Measurements from ENCODE around the gene UPF1. TPM values are rescaled to one million over a fixed set of nuclear protein-coding genes. Genes with fewer than 3 reads are reported as not detected.
A peak's percentile ranks its signal among the peaks of the same experiment; 100 is the strongest.

Gene UPF1
- total and polyA plus RNA-seq, 3 experiments from 2014 or later: 24.6 to 97.2 (median 96.8) TPM

- ChIA-PET CTCF (interaction anchor here (2.0 kb wide), 1 partner anchor 13 kb away, joined by 6 read pairs; no protein-coding TSS in a partner anchor), POLR2A (no interaction called here)
- no peak for DNase-seq
- peaks cover 0 to 60% (median 6%) of the 10 kb centered on the region in 3 donors for H3K36me3 Mint-ChIP-seq
- Histone ChIP-seq H3K36me3 (ENCODE audit: insufficient read depth, low read length) (peaks cover 19% of the 10 kb centered on the region), H3K27ac (ENCODE audit: low read depth, low read length) (no peak overlapping the region), H3K4me1 (ENCODE audit: insufficient read depth, low read length) (peaks cover 58% of the 10 kb centered on the region), H3K4me3 (ENCODE audit: low read length) (peak overlapping the region; percentile 77), H3K27me3 (ENCODE audit: insufficient read depth, low read length, poor library complexity, severe bottlenecking) (no peaks in the 10 kb centered on the region), H3K9me3 (ENCODE audit: low read length) (no peaks in the 10 kb centered on the region)
- H3K27ac Mint-ChIP-seq: peak overlapping the region; percentile 4 to 96 (median 91)
- H3K9me3 Mint-ChIP-seq: no peaks in the 10 kb centered on the region
- peaks cover 60 to 68% (median 67%) of the 10 kb centered on the region in 3 donors for H3K4me1 Mint-ChIP-seq
- no peaks in the 10 kb centered on the region for H3K27me3 Mint-ChIP-seq
- peak overlapping the region; percentile 89 to 98 (median 92) for H3K4me3 Mint-ChIP-seq
These were observed 2.9 kb downstream of the UPF1 start for GRCh38 chr19:18834644-18834984.

- Mint-ChIP-seq H3K4me3 (peak overlapping the region in 5 of 7 donors; percentile 24 to 53 (median 35)), H3K9me3 (no peaks in the 10 kb centered on the region), H3K4me1 (peaks cover 81 to 97% (median 94%) of the 10 kb centered on the region in 3 donors), H3K27me3 (peaks cover 0 to 2% of the 10 kb centered on the region in 2 donors), H3K36me3 (peaks cover 0 to 45% (median 8%) of the 10 kb centered on the region in 3 donors), H3K27ac (peak overlapping the region; percentile 23 to 79 (median 64))
- no peaks in the 10 kb centered on the region for H3K9me3 ChIP-seq (ENCODE audit: low read length)
- no peaks in the 10 kb centered on the region for H3K27me3 ChIP-seq (ENCODE audit: insufficient read depth, low read length, poor library complexity, severe bottlenecking)
- H3K4me3 ChIP-seq (ENCODE audit: low read length): no peak overlapping the region
- no peak for DNase-seq
- ChIA-PET CTCF (interaction anchor here (1.1 to 1.7 kb wide), 4 partner anchors 9 to 389 kb away, joined by 4 to 6 read pairs (median 4); partner anchors contain the start of gene REX1BD), POLR2A (no interaction called here)
- no peak overlapping the region for H3K27ac ChIP-seq (ENCODE audit: low read depth, low read length)
- H3K36me3 ChIP-seq (ENCODE audit: insufficient read depth, low read length): peaks cover 19% of the 10 kb centered on the region
- H3K4me1 ChIP-seq (ENCODE audit: insufficient read depth, low read length): peaks cover 85% of the 10 kb centered on the region
These were observed 7.9 kb downstream of the UPF1 start for GRCh38 chr19:18839465-18840287.

GRCh38 chr19:18840288-18841267 is 8.8 kb downstream of the UPF1 start:
- Histone ChIP-seq H3K36me3 (ENCODE audit: insufficient read depth, low read length) (peaks cover 12% of the 10 kb centered on the region), H3K27ac (ENCODE audit: low read depth, low read length) (no peak overlapping the region), H3K4me3 (ENCODE audit: low read length) (no peak overlapping the region), H3K4me1 (ENCODE audit: insufficient read depth, low read length) (peaks cover 85% of the 10 kb centered on the region), H3K9me3 (ENCODE audit: low read length) (no peaks in the 10 kb centered on the region), H3K27me3 (ENCODE audit: insufficient read depth, low read length, poor library complexity, severe bottlenecking) (no peaks in the 10 kb centered on the region)
- POLR2A ChIA-PET: interaction anchor here (1.4 kb wide), 1 partner anchor 8 kb away, joined by 6 read pairs; the partner anchor contains the start of gene UPF1
- Mint-ChIP-seq H3K36me3 (peaks cover 0 to 38% (median 4%) of the 10 kb centered on the region in 3 donors), H3K27ac (peak overlapping the region; percentile 23 to 85 (median 66)), H3K9me3 (no peaks in the 10 kb centered on the region), H3K4me3 (peak overlapping the region in 5 of 7 donors; percentile 17 to 78 (median 61)), H3K27me3 (peaks cover 0 to 3% of the 10 kb centered on the region in 2 donors), H3K4me1 (peaks cover 82 to 96% (median 93%) of the 10 kb centered on the region in 3 donors)
- CTCF ChIA-PET: interaction anchor here (1.1 to 3.1 kb wide), 5 partner anchors 9 to 390 kb away, joined by 4 to 22 read pairs (median 5); partner anchors contain the start of genes REX1BD and UPF1
- no peak for DNase-seq

- Histone ChIP-seq H3K4me3 (ENCODE audit: low read length) (no peak overlapping the region), H3K27me3 (ENCODE audit: insufficient read depth, low read length, poor library complexity, severe bottlenecking) (no peaks in the 10 kb centered on the region), H3K9me3 (ENCODE audit: low read length) (no peaks in the 10 kb centered on the region), H3K4me1 (ENCODE audit: insufficient read depth, low read length) (peaks cover 85% of the 10 kb centered on the region), H3K27ac (ENCODE audit: low read depth, low read length) (no peak overlapping the region), H3K36me3 (ENCODE audit: insufficient read depth, low read length) (peaks cover 11% of the 10 kb centered on the region)
- H3K27ac Mint-ChIP-seq: peak overlapping the region in 6 of 8 donors; percentile 7 to 96 (median 76)
- POLR2A ChIA-PET: interaction anchor here (1.4 kb wide), 1 partner anchor 9 kb away, joined by 6 read pairs; the partner anchor contains the start of gene UPF1
- peaks cover 81 to 95% (median 93%) of the 10 kb centered on the region in 3 donors for H3K4me1 Mint-ChIP-seq
- peaks cover 0 to 3% of the 10 kb centered on the region in 2 donors for H3K27me3 Mint-ChIP-seq
- H3K4me3 Mint-ChIP-seq: peak overlapping the region in 4 of 7 donors; percentile 17 to 80 (median 66)
- H3K36me3 Mint-ChIP-seq: peaks cover 0 to 36% (median 4%) of the 10 kb centered on the region in 3 donors
- no peaks in the 10 kb centered on the region for H3K9me3 Mint-ChIP-seq
- DNase-seq: no peak
- CTCF ChIA-PET: interaction anchor here (1.7 to 3.1 kb wide), 2 partner anchors 10 to 252 kb away, joined by 5 to 22 read pairs; partner anchors contain the start of genes REX1BD and UPF1
These were observed 9.6 kb downstream of the UPF1 start for GRCh38 chr19:18841400-18841799.

GRCh38 chr19:18842166-18842565 is 10.4 kb downstream of the UPF1 start:
- Histone ChIP-seq H3K4me3 (ENCODE audit: low read length) (no peak overlapping the region), H3K27ac (ENCODE audit: low read depth, low read length) (no peak overlapping the region), H3K9me3 (ENCODE audit: low read length) (no peaks in the 10 kb centered on the region), H3K36me3 (ENCODE audit: insufficient read depth, low read length) (peaks cover 11% of the 10 kb centered on the region), H3K27me3 (ENCODE audit: insufficient read depth, low read length, poor library complexity, severe bottlenecking) (no peaks in the 10 kb centered on the region), H3K4me1 (ENCODE audit: insufficient read depth, low read length) (peaks cover 87% of the 10 kb centered on the region)
- ChIA-PET POLR2A (interaction anchor here (1.4 kb wide), 1 partner anchor 10 kb away, joined by 6 read pairs; the partner anchor contains the start of gene UPF1), CTCF (interaction anchor here (1.9 to 3.1 kb wide), 2 partner anchors 11 to 248 kb away, joined by 6 to 22 read pairs; partner anchors contain the start of gene UPF1)
- DNase-seq: no peak
- Mint-ChIP-seq H3K4me3 (peak overlapping the region; percentile 1 to 83 (median 64)), H3K9me3 (no peaks in the 10 kb centered on the region), H3K27me3 (peaks cover 0 to 3% of the 10 kb centered on the region in 2 donors), H3K36me3 (peaks cover 0 to 38% (median 5%) of the 10 kb centered on the region in 3 donors), H3K4me1 (peaks cover 81 to 95% (median 93%) of the 10 kb centered on the region in 3 donors), H3K27ac (peak overlapping the region in 6 of 8 donors; percentile 35 to 96 (median 89))

- H3K4me1 Mint-ChIP-seq: peaks cover 75 to 94% (median 93%) of the 10 kb centered on the region in 3 donors
- peaks cover 77% of the 10 kb centered on the region for H3K4me1 ChIP-seq (ENCODE audit: insufficient read depth, low read length)
- peaks cover 0 to 41% (median 6%) of the 10 kb centered on the region in 3 donors for H3K36me3 Mint-ChIP-seq
- H3K36me3 ChIP-seq (ENCODE audit: insufficient read depth, low read length): peaks cover 19% of the 10 kb centered on the region
- H3K27me3 ChIP-seq (ENCODE audit: insufficient read depth, low read length, poor library complexity, severe bottlenecking): no peaks in the 10 kb centered on the region
- no peak for DNase-seq
- H3K9me3 Mint-ChIP-seq: no peaks in the 10 kb centered on the region
- H3K27ac Mint-ChIP-seq: peak overlapping the region; percentile 59 to 87 (median 79)
- H3K27me3 Mint-ChIP-seq: peaks cover 0 to 3% of the 10 kb centered on the region in 2 donors
- CTCF ChIA-PET: interaction anchor here (0.8 to 2.6 kb wide), 4 partner anchors 20 to 393 kb away, joined by 3 to 10 read pairs (median 6); partner anchors contain the start of gene REX1BD
- POLR2A ChIA-PET: interaction anchor here (0.6 to 1.4 kb wide), 5 partner anchors 12 to 286 kb away, joined by 3 to 7 read pairs (median 3); partner anchors contain the start of genes KXD1, REX1BD and UPF1
- H3K4me3 ChIP-seq (ENCODE audit: low read length): no peak overlapping the region
- H3K4me3 Mint-ChIP-seq: peak overlapping the region; percentile 57 to 87 (median 78)
- H3K9me3 ChIP-seq (ENCODE audit: low read length): no peaks in the 10 kb centered on the region
- H3K27ac ChIP-seq (ENCODE audit: low read depth, low read length): no peak overlapping the region
These were observed 12.2 kb downstream of the UPF1 start for GRCh38 chr19:18843960-18844359.

GRCh38 chr19:18844806-18845329 is 13.1 kb downstream of the UPF1 start:
- H3K36me3 ChIP-seq (ENCODE audit: insufficient read depth, low read length): peaks cover 24% of the 10 kb centered on the region
- CTCF ChIA-PET: interaction anchor here (0.8 to 2.6 kb wide), 6 partner anchors 12 to 394 kb away, joined by 3 to 10 read pairs (median 3); partner anchors contain the start of gene REX1BD
- no peaks in the 10 kb centered on the region for H3K9me3 ChIP-seq (ENCODE audit: low read length)
- Mint-ChIP-seq H3K4me1 (peaks cover 75 to 94% (median 93%) of the 10 kb centered on the region in 3 donors), H3K27me3 (peaks cover 0 to 3% of the 10 kb centered on the region in 2 donors), H3K27ac (peak overlapping the region in 5 of 8 donors; percentile 47 to 81 (median 57)), H3K4me3 (peak overlapping the region in 5 of 7 donors; percentile 47 to 82 (median 52)), H3K36me3 (peaks cover 0 to 44% (median 8%) of the 10 kb centered on the region in 3 donors), H3K9me3 (no peaks in the 10 kb centered on the region)
- no peaks in the 10 kb centered on the region for H3K27me3 ChIP-seq (ENCODE audit: insufficient read depth, low read length, poor library complexity, severe bottlenecking)
- peaks cover 68% of the 10 kb centered on the region for H3K4me1 ChIP-seq (ENCODE audit: insufficient read depth, low read length)
- no peak overlapping the region for H3K4me3 ChIP-seq (ENCODE audit: low read length)
- DNase-seq: no peak
- POLR2A ChIA-PET: no interaction called here
- no peak overlapping the region for H3K27ac ChIP-seq (ENCODE audit: low read depth, low read length)
